Endothelial cell (in vitro differentiated cells): ENCODE results near the gene MVB12A. TPM values are rescaled to one million over a fixed set of nuclear protein-coding genes. Genes with fewer than 3 reads are reported as not detected.

Experiments
- DNase-seq: peaks from one replicate; pipeline ENCODE4 v3.0.0; 2021; ENCODE audit warnings: low spot score
- H3K27ac Mint-ChIP-seq: one replicate; pipeline ENCODE4 v1.8.0; 2021; ENCODE audit warnings: mixed read lengths, inconsistent platforms; ENCODE audit not compliant: unreplicated experiment
- H3K27me3 Mint-ChIP-seq: one replicate; pipeline ENCODE4 v1.8.0; 2021; ENCODE audit warnings: mild to moderate bottlenecking, moderate library complexity, mixed read lengths, inconsistent platforms; ENCODE audit not compliant: unreplicated experiment
- H3K36me3 Mint-ChIP-seq: one replicate; pipeline ENCODE4 v1.8.0; 2021; ENCODE audit warnings: mild to moderate bottlenecking, low read depth, mixed read lengths, inconsistent platforms; ENCODE audit not compliant: unreplicated experiment
- H3K4me1 Mint-ChIP-seq: one replicate; pipeline ENCODE4 v1.8.0; 2021; ENCODE audit warnings: mild to moderate bottlenecking, mixed read lengths, inconsistent platforms; ENCODE audit not compliant: unreplicated experiment
- H3K4me3 Mint-ChIP-seq: one replicate; pipeline ENCODE4 v1.8.0; 2021; ENCODE audit warnings: mild to moderate bottlenecking, mixed read lengths, inconsistent platforms; ENCODE audit not compliant: unreplicated experiment
- H3K9me3 Mint-ChIP-seq: one replicate; pipeline ENCODE4 v1.8.0; 2021; ENCODE audit warnings: mixed read lengths, inconsistent platforms; ENCODE audit not compliant: unreplicated experiment
- total RNA-seq: library from RNA; stranded (reverse); fragmentation: NEBNext Ultra II Directional; extraction: Animal tissue kit (Norgen Biotek cat#: 25700); gene quantifications from one replicate; pipeline ENCODE4 v1.2.1, GENCODE V29; 2021; ENCODE audit not compliant: unreplicated experiment
- TF ChIP-seq, protein P1 (sequence below): fragments of 200-600 bp; sonication (generic); IDR thresholded peaks from one replicate; pipeline ENCODE4 v1.5.0; 2021; ENCODE audit warnings: antibody characterized with exemption; ENCODE audit not compliant: unreplicated experiment

Gene MVB12A
- total RNA-seq, 1 donor from 2014 or later, result 107 TPM

DNA sequence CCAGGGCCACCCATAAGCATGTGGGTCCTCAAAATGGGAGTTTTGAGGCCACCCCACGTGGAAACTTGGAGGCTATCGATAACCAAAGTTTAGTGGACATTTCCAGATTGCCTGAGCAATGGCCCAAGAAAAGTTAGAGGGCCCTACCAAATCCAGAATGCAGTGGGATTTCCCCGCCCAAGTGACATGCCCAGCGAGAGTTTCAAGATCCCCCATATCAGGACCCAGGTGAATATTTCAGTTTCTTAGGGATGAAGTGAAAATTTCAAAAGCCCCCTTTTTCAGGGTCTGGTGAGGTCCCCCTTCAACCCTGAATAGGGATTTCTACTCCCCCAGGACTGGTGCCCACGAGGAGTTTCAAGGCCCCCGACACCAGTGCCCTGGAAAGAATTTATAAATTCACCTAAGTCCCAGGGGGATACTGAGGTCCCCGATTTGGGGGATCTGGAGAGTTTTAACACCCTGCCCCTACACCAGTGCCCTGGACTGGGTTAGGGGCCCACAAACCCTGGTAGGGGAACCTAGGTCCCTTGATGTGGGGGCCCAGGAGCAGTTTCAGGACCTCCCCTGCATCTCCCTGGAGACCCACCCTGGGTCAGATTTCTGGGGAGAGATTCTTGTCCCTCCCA lies 15.1 kb upstream of the MVB12A start:
- H3K4me3 Mint-ChIP-seq, result peak overlapping the region; percentile 88
- TF ChIP-seq, protein P1, sequence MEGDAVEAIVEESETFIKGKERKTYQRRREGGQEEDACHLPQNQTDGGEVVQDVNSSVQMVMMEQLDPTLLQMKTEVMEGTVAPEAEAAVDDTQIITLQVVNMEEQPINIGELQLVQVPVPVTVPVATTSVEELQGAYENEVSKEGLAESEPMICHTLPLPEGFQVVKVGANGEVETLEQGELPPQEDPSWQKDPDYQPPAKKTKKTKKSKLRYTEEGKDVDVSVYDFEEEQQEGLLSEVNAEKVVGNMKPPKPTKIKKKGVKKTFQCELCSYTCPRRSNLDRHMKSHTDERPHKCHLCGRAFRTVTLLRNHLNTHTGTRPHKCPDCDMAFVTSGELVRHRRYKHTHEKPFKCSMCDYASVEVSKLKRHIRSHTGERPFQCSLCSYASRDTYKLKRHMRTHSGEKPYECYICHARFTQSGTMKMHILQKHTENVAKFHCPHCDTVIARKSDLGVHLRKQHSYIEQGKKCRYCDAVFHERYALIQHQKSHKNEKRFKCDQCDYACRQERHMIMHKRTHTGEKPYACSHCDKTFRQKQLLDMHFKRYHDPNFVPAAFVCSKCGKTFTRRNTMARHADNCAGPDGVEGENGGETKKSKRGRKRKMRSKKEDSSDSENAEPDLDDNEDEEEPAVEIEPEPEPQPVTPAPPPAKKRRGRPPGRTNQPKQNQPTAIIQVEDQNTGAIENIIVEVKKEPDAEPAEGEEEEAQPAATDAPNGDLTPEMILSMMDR, result no peak
- peaks cover 9% of the 10 kb centered on the region for H3K27me3 Mint-ChIP-seq
- H3K36me3 Mint-ChIP-seq, result peaks cover 4% of the 10 kb centered on the region
- DNase-seq, result no peak
- H3K9me3 Mint-ChIP-seq, result no peaks in the 10 kb centered on the region
- H3K4me1 Mint-ChIP-seq, result peaks cover 35% of the 10 kb centered on the region
- H3K27ac Mint-ChIP-seq, result peak overlapping the region; percentile 72

DNA sequence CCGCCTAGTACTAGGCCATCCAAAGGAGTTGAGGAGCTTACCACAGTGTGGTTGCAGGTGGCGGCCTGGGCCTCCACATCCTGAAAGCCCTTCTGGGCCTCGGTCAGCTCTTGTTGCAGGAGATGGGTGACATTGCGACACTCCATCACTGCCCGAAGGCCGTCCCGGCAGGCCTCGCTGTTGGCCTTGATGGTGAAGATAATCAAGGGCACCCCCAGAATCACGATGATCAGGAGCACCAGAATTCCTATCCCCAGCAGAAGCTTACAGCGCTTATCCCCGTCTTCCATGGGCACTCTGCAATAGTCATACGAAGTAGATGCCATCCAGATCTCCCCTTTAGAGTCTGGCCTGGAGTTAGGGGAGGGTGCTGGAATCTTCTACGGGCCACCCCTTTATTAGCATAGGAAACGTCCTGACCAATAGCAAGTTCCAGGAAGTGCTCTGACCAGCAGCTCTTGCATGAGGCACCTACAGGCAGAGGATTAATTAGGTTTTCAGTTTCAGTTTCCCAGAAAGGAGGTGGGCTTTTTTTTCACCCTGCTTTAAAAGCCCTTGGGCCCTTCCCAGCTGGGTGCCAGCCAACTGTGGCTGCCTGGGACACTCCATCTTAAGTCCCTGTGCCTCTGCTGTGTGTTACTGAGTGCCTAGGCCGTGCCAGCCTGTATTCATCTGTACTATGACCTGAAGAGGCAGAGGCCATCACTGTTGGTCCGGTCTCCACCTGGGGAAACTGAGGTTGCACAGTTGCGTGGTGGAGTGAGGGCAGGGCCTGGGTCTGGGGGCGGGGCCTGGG lies 14.4 kb upstream of the MVB12A start, which contains the start of gene BST2:
BST2 (minus strand) TSS at position 381 of the 796 bp plus-strand sequence; CDS start at position 326, 55 bp downstream.
- Mint-ChIP-seq H3K36me3 (peaks cover 4% of the 10 kb centered on the region), H3K4me1 (peaks cover 34% of the 10 kb centered on the region), H3K9me3 (no peaks in the 10 kb centered on the region), H3K27me3 (peaks cover 6% of the 10 kb centered on the region), H3K27ac (peak within 1 kb of the TSS; percentile 72), H3K4me3 (peak within 1 kb of the TSS; percentile 88)
- TF ChIP-seq, protein P1, result no peak
- DNase-seq, result no peak

DNA sequence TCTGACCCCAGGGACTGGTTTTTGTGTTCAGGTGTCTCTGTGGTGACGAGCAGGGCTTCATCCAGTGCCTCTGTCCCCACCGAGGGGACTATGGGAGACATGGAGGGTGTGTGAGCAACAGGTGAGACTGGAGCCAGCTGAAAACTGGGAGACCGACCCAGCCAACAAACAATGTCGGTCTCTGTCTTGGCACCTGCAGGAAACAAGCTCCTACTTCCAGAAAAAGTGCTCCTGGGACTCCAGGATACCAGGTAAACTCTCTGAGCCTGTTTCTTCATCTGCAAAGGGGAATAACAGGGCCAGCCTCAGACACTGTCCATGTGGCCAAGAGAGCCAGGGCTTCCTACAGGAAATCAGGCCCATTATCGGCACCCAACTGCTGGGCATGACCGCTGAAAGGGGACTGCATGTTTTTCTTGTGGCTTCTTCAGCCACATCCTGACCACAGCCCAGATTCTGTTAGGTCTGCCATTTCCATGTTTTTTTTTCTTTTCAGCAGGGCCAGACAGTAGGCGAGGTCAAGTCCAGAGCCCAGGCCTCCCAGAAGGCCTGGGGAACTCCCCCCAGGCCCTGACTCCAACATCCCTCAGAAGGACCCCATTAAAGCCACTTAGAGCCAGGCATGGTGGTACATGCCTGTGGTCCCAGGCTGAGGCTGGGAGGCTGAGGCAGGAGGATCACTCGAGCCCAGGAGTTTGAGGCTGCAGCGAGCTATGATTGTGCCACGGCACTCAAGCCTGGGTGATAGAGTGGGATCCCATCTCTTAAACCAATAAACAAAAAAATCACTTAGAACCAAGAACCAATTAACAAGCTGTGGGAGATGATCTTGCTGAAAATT lies 13.6 kb upstream of the MVB12A start:
- Mint-ChIP-seq H3K27me3 (peaks cover 4% of the 10 kb centered on the region), H3K4me3 (no peak overlapping the region), H3K27ac (no peak overlapping the region), H3K36me3 (peaks cover 4% of the 10 kb centered on the region), H3K4me1 (peaks cover 31% of the 10 kb centered on the region), H3K9me3 (no peaks in the 10 kb centered on the region)
- no peak for DNase-seq
- TF ChIP-seq, protein P1, result no peak

DNA sequence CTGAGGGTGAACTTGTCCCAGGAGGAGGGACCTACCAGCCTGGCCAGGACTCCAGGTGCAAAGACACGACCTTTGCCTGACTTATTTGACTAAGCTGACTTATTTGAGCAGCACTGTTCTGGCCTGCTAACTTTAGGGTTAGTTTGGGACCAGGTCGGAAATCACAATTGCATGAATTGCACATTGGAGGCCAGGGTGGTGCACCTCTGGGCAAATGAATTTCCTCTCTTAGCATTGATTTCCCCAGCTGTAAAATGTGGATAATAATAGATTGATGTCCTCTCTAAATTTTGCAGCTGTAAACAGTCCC lies 13.0 kb upstream of the MVB12A start:
- peaks cover 28% of the 10 kb centered on the region for H3K4me1 Mint-ChIP-seq
- H3K9me3 Mint-ChIP-seq, result no peaks in the 10 kb centered on the region
- H3K4me3 Mint-ChIP-seq, result peak overlapping the region; percentile 16
- DNase-seq, result no peak
- TF ChIP-seq, protein P1, result no peak
- peak overlapping the region; percentile 24 for H3K27ac Mint-ChIP-seq
- no peaks in the 10 kb centered on the region for H3K27me3 Mint-ChIP-seq
- H3K36me3 Mint-ChIP-seq, result no peaks in the 10 kb centered on the region
